H54 (cell line): ENCODE measurements around the gene RBP3.
A peak's percentile ranks its signal among the peaks of the same experiment; 100 is the strongest.

Source experiments
- DNase-seq: peaks from one replicate; pipeline ENCODE4 v3.0.0; 2011; ENCODE audit warnings: low spot score, mixed read lengths; ENCODE audit not compliant: insufficient read length
- FAIRE-seq: peaks from 3 replicates; lab custom pipeline; 2011; peaks lifted over from hg19 to GRCh38; lab: Jason Lieb, UNC
- POLR2A ChIP-seq: IDR thresholded peaks from 2 replicates; pipeline ENCODE4 v1.6.1; 2011; ENCODE audit warnings: low read depth, mild to moderate bottlenecking, low read length

RBP3 gene

DNA sequence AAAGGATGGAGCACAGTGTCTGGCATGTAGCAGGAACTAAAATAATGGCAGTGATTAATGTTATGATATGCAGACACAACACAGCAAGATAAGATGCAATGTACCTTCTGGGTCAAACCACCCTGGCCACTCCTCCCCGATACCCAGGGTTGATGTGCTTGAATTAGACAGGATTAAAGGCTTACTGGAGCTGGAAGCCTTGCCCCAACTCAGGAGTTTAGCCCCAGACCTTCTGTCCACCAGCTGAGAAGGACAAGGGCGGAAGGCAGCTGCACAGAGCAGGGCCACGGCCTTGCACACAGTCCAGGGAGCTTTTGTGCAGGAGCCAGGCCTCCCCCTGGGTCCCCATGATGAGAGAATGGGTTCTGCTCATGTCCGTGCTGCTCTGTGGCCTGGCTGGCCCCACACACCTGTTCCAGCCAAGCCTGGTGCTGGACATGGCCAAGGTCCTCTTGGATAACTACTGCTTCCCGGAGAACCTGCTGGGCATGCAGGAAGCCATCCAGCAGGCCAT is at the start of gene RBP3:
Gene RBP3, plus strand, starts transcription at position 226 of the 514 bp plus-strand sequence. Its CDS starts 122 bp downstream, at position 348.
- no peak for FAIRE-seq
- no peak for TF ChIP-seq POLR2A
- DNase-seq: no peak

DNA sequence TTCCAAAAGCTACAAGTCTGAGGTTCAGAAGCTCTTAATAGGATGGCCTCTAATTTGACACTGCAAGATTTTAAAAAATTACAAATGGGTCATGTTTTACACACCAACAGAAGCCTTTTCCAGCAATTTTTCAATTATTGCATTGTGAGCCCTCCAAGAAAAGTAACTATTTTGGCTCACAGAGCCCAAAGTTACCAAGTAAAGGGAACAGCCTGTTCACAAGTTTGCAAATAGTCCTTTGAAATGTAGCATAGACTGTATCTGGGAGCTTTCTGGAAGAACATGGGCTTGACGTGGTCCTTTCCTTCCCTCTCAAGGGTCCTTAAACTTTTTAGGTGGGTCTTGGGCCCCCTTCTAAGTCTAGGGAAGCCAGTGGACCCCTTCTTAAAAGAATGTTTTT is 49.4 kb upstream of the RBP3 start:
- FAIRE-seq: no peak

DNA sequence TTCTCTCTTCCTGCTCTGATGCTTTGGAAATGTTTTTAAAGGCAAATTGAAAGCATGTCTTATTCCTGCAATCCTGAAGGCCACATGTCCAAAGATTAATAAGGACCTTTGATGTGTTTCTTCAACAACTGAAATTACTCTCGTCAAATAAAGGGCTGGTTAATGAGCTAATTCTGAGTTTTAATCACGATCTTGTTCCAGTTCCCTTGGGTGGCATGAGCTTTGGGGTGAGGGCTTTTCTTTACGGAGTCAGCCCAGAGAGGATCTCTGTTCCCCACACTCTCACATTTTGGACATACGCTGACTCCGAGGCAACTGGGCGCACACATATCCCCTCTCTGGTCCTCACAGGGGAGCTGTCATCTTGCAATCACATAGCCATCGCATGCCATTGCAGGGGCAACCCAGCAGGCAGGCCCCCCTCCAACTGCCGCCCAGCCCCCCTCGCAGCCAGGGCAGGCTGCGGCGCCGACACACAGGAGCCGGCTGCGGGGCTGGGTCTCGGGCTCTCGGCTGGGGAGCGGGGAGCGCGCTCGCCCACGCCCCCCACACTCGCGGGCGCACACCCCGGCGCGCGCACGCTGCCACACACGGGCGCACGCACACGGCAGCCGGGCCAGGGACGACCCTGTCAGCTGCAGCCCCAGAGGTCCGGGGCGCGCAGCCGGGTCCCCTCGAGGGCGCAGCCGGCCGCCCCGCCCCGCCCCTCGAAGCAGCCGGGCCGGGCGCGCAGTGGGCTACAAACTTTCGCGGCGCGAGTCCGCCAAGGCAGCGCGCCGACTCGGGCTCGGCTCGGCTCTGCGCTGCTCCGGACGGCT is 48.3 kb upstream of the RBP3 start, which contains the start of gene GDF10:
Gene GDF10, plus strand, starts transcription at position 587 of the 818 bp plus-strand sequence. CDS start 455 bp downstream, outside the sequence.
- no peak for FAIRE-seq
- no peak for DNase-seq
- no peak for TF ChIP-seq POLR2A

More for the DNA sequence above, 49.4 kb upstream of the RBP3 start:
- DNase-seq: no peak
- TF ChIP-seq POLR2A: no peak

DNA sequence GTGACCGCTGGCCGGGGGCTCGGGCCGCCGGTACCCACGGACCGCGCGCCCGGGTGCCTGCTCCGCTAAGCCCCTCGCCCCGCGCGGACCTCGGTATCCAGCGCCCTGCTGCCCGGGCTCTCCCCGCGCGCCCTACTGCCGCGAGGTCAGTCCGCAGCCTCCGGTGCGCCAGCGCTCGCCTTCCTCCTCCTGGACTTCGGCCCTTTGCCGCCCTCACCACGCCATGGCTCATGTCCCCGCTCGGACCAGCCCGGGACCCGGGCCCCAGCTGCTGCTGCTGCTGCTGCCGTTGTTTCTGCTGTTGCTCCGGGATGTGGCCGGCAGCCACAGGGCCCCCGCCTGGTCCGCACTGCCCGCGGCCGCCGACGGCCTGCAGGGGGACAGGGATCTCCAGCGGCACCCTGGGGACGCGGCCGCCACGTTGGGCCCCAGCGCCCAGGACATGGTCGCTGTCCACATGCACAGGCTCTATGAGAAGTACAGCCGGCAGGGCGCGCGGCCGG is 47.7 kb upstream of the RBP3 start:
- DNase-seq: no peak

DNA sequence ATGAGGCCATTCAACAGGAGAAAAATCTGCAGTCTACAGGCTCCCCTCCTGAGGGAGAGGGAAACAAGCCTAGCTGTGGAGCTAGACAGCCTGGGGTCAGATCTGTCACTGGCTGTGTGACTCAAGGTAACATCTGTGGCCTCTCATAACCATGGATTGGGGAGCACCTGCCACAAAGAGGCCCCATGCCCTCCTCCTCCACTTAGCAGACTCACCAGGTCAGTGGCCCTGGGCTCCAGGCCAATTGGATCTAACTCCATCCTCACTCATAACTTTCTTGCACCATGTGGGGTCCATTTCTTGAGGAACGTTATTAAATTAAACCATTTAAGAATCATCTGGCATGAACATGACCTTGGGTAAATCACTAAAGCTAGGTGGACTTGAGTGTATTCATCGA is 46.3 kb upstream of the RBP3 start:
- FAIRE-seq: no peak
- no peak for TF ChIP-seq POLR2A
- DNase-seq: no peak

More for the DNA sequence above, 47.7 kb upstream of the RBP3 start:
- TF ChIP-seq POLR2A: no peak
- FAIRE-seq: no peak

DNA sequence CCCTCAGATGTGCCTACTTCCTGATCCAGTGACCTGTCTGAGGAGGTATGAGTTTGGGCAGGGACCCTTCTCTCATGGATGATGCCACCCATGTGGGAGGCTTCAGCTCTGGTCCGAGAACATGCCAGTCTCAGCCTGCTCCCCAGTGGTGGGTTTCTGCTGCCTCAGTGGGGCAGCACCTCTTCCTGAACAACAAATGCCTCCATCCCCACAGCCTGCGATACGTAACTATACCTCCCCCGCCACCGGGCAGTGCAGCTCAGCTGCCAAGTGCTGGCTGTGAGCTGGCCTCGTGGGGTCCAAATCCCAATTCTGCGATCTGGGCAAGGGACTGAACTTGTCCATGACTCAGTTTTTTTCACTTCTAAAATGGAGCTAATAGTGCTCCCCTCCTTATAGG is 45.1 kb upstream of the RBP3 start:
- no peak for TF ChIP-seq POLR2A
- no peak for DNase-seq
- FAIRE-seq: no peak

DNA sequence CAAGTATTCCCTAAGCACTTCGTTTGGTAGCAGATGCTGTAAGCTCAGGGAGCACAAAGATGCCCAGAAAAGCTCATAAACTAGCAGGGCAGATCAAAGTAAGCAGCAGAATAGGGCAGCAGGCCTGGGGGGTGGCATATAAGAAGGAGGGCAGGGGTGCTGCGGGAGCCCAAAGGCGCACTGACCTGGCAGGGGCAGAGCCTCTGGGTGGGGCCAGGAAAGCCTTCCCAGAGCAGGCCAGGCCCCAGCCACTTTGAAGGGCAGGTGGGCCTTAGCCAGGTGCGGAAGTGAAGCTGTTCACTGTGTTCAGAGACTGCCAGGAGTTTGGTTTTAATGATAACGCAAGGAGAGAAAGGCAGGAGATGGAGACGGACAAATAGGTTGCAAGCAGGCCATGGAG is 44.3 kb upstream of the RBP3 start:
- TF ChIP-seq POLR2A: no peak
- FAIRE-seq: no peak
- DNase-seq: no peak

DNA sequence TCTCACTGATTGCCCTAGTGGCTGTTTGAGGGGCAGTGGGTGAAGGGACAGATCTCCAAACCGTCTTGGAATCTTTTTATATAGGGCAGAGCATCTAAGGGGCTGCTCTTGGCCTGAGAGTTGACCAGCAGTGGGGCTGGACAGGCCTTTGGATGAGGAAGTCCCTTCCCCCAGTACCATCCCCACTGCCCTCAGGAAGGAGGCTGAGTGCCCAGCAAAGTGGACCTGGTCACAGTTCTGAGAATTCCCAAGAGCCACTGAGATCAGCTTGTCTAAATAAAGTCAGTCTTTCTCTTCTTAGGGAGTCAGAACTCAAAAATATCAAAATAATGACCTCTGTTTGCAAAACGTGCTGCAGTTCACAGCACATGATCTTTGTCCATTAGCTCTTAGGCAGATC is 42.6 kb upstream of the RBP3 start:
- TF ChIP-seq POLR2A: no peak
- DNase-seq (no peak), FAIRE-seq (no peak)

- FAIRE-seq (no peak), DNase-seq (no peak)
- TF ChIP-seq POLR2A: no peak
These were observed 41.6 kb upstream of the RBP3 start for GRCh38 chr10:47306387-47307210.

- no peak for TF ChIP-seq POLR2A
- DNase-seq (no peak), FAIRE-seq (no peak)
These were observed 40.8 kb upstream of the RBP3 start for GRCh38 chr10:47307381-47307780.

GRCh38 chr10:47308775-47309174 is 39.4 kb upstream of the RBP3 start:
- FAIRE-seq (no peak), DNase-seq (no peak)
- TF ChIP-seq POLR2A: no peak

DNA sequence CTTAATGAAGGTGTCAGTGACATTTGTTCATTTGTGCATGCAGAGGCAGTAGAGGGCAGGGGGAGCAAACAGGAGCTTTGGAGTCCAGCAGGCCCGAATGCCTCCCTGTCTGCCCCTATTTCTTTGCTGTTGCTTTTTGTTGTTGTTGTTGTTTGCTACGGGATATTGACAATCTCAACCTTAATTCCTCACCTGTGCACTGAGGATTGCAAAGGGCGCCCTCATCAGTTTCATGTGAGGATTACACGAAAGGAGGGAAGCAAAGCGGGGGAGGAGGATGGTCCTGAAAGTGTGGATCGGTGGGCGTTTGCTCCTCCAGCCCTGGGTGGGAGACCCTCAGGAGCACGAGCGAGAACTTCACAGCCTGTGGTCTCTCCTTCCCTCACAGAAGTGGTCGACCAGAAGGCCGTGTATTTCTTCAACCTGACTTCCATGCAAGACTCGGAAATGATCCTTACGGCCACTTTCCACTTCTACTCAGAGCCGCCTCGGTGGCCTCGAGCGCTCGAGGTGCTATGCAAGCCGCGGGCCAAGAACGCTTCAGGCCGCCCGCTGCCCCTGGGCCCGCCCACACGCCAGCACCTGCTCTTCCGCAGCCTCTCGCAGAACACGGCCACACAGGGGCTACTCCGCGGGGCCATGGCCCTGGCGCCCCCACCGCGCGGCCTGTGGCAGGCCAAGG is 38.6 kb upstream of the RBP3 start:
- TF ChIP-seq POLR2A: no peak
- FAIRE-seq: no peak
- DNase-seq: no peak

- FAIRE-seq: no peak
- TF ChIP-seq POLR2A: no peak
- no peak for DNase-seq
These were observed 38.1 kb upstream of the RBP3 start for GRCh38 chr10:47310090-47310505.

GRCh38 chr10:47311193-47311931 is 36.8 kb upstream of the RBP3 start:
- FAIRE-seq (no peak), DNase-seq (peak; percentile 29)
- TF ChIP-seq POLR2A: no peak
